ENCODE data around the gene HSD17B12.

HSD17B12 gene

DNA sequence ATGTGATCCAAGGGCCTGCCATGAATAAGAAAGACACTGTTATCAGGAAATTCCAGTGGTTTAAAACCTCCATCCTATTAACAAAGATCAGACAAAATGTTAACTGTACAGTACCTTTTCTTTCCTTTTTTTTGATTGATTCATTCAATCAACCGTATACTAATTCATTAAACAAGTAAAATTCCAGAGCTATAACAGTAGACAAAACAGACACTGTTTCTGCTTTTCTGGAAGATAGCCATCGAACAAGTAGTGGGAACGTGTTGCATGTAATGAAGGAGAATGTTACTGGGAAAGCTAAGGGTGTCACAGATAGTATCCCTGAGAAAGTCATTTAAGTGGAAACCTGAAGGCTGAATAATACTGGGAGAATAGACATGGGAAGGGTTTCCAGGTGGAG lies 126.4 kb downstream of the HSD17B12 start:
- no peak for DNase-seq (ENCODE audit: low spot score)

DNA sequence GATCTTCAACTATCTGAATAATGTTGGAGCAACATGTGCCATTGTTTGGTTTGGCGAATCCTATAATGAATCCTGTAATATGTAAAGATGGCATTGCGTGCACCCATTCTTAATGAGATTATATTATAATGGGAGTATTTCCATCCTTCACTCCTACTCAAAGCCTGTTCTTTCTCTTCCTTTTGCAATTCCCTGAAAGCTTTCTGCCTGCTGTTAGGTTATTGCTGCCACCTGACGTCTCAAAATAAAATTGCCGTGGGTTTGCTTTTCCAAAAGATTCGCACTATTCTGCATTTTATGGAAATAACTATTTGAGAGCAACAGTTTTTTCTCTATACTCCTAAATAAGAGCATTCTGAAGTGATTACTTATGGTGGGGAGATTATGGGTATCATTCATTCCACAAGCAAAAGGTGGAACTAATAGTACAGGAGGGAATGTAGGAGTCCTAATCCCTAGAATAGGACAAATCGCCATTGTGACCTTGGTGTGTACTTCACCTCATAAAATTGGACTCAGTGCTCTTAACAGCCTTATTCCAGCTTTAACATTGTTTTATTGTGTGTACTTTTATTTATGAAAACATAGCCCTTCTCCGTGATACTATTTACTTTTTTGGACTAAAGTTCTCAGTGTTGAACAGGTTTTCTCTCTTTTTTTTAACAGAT lies 130.5 kb downstream of the HSD17B12 start:
- DNase-seq (ENCODE audit: low spot score): no peak

DNA sequence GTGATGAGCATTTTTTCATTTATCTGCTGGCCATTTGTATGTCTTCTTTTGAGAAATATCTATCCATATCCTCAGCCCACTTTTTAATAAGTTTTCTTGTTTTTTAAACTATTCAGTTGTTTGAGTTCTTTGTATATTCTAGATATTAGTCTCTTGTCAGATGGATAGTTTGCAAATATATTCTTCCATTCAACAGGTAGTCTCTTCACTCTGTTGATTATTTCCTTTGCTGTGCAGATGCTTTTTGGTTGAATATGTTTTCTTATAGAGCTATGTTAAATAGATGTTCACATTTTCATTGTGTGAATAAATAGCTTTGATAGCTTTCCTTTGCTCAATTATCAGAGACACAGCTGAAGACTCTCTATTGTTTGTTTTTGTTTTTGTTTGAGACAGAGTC lies 131.9 kb downstream of the HSD17B12 start:
- DNase-seq (ENCODE audit: low spot score): no peak

DNA sequence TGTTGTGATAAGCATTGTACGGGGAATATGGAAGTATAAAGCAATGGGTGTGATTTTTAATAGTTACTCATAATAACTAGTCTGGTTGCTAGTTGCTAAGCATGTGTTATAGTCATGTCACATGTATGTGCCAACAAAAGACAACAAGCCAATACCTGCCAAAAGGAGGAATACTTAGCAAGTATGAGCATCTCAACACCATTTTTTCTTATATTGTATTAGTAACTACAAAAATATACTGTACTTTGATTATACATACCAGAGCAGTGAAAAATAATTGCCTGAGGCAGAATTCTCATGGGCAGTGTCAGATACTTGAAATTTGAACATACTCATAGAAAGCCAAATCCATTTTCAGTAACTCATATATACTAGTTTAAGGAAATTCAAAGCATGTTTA lies 137.7 kb downstream of the HSD17B12 start:
- DNase-seq (ENCODE audit: low spot score): no peak

DNA sequence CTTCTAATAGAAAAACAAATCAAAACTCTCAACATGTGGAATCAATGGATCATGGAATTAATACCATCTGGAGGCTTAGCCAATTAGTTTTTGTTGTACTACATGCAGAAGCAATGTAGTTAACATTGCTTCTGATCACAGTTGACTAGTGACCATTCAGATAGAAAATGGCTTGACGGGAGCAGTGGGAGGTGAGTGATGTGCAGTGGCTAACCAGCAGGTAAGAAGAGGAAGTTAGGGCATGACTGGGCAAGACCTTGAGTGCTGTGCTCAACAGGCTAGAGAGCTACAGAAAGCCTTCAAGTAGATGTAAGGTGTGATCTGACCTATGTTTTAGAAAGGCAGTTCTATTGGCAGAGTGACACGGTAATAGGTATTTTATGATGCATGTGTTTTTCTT lies 139.4 kb downstream of the HSD17B12 start:
- no peak for DNase-seq (ENCODE audit: low spot score)

DNA sequence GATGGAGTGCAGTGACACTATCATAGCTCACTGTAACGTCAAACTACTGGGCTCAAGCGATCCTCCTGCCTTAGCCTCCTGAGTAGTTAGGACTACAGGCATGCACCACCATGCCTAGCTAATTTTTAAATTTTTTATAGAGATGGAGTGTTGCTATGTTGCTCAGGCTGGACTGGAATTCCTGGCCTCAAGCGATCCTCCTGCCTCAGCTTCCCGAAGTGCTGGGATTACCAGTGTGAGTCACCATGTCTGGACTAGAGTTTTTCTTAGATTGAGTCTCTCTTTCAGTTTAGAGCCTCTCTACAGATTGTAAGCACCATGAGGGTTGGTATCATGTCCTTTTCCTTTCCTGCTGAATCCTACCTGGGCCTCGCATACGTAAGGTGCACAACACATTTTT lies 142.8 kb downstream of the HSD17B12 start:
- no peak for DNase-seq (ENCODE audit: low spot score)

DNA sequence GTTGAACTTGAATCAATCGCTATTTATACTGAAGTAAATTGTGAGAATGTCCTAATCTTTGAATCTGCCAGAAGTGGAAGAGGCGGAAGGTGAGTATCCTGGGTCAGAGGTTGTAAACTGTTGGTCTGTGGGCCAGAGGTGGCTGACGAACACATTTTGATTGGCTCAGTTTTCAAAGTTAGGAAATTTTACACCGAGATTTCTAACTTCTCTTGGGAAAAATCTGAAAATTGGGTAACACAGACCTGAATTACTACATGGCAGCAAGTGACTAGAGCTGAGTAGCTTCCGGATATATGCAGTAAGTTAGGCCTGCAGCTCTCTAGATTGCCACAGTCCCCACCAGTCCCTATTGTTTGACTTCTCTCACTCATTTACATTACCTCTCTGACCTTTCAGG lies 143.3 kb downstream of the HSD17B12 start:
- no peak for DNase-seq (ENCODE audit: low spot score)

DNA sequence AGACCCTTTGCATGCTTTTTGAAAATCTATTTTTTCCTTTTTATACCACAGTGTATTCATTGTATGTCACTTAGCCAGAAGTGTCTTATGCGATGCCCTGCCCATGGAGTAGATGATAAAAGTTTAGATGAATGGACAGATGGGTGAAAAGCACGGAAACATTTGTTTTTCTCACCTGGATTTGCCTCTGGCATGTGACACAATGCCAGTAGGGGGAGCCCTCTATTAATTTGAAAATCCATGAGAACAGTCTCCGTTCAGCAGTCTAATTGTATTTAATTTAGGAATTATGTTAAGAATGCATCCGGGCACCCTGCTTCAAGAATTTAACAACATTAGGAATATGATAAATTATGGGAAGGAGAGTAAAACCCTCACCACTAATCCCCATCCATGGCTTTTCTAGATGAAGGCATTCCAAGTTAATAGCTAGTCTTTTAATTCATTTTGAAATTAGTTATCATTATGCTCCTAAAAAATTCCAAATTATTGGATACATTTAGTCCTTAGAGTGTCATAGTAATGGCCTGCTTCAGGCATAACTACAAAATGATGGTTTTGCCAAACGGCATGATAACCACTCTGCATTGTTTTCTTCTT lies 144.8 kb downstream of the HSD17B12 start:
- DNase-seq (ENCODE audit: low spot score): peak; percentile 7

DNA sequence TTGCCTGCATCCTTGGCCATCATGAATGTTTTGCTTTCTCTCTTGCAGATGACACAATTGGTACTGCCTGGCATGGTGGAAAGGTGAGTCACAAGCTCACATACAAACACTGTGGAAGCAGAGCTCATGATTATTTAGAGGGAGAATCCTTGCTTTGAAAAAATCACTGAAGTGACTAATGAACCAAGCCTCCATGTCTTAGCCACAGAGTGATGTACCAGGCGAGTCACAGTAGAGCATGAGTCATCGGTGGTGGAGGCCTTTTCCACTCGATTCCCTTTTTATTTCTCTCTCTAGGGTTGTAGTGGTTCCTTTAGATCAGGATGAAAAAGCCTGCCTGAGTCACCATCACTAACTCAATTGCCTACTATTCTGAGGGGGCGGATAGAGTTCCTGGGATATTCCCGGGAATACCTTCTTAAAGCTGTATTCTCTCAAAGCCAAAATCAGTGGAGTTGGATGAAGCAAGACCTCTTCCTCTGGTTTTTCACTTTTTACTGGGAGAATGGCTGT lies 150.4 kb downstream of the HSD17B12 start:
- DNase-seq (ENCODE audit: low spot score): peak; percentile 96

DNA sequence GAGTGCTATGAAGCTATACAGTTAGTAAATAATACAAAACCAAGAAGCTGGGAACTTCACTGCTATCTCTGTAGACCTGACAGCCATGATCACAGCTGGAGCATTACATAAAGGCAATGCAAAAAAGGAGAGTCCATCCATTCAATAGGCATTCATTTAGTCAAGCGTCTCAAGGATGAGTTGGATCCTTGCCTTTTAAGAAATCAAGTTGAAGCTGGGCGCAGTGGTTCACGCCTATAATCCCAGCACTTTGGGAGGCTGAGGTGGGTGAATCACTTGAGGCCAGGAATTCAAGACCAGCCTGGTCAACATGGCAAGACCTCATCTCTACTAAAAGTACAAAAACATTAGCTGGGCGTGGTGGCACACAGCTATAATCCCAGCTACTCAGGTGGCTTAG lies 152.0 kb downstream of the HSD17B12 start:
- DNase-seq (ENCODE audit: low spot score): no peak

DNA sequence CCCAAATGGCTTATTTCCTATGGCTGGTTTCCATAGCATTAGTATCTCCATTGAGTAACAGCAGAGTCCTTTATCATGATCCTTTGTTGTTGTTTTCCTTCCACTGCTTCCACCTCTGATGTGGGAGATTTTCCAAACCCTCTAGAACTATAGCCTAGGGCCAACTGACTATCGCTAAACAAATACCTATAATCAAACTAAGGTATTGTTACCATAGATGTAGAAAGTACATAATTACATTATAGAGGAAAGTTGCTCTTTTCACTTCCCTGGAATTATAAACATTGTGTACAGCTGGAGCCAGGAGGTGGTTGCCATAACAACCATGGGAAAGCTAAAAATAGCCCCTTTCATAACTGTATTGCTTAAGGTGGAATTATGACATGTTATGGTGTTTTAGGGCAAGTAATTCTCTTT lies 153.1 kb downstream of the HSD17B12 start:
- no peak for DNase-seq (ENCODE audit: low spot score)

DNA sequence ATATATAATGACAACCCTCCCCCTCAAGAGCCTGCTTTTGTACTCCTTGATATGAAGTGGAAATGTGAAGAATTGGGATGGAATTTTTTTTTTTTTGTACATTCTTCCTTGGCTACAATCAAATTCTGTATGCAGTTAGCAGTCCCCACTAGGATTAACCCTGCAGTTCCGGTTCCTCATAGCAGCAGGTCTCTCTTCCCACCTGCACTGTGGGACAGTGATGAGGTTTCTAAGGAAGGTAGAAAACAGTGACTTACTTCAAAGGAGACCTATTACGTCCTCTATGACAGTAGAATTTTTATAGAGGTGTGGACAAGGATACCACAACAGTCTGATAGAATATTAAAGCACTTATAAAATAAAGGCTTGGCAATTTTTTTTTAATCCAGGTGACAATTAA lies 153.7 kb downstream of the HSD17B12 start:
- no peak for DNase-seq (ENCODE audit: low spot score)

DNA sequence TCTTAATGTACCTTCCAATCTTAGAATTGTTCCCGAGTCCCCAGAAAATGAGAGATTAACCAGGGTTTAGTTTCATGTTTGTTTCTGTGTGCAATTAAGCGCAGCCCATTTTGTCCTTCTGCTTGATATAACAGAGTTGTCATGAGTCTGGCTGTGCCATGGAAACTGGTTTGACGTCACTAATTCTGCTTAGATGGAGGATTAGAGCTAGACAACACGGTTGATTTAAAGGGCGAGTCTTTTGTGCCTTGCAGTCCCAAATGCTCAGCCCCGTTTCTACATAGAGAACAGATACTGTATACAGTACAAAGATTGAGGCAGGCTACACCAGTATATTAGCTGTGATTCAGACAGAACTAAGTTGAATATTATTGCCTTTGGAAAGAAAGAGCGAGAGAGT lies 154.6 kb downstream of the HSD17B12 start:
- no peak for DNase-seq (ENCODE audit: low spot score)

DNA sequence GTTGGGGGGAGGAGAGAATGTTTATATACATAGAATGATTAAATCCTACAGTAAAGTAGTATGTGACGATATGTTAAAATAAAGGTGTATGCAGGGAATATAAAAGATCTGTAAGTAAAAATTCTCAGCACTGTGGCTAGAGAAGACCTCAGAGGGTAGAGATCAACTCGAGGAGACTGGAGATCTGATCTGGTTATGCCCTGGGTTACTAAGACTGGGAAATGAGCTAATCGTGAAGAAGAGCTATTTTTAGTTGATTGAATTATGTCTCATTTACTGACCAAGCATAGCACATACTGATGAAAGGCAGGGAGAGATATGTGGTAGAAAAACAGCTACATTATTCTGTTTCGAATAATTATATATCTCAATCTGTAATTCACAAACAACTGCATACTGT lies 157.3 kb downstream of the HSD17B12 start:
- no peak for DNase-seq (ENCODE audit: low spot score)

DNA sequence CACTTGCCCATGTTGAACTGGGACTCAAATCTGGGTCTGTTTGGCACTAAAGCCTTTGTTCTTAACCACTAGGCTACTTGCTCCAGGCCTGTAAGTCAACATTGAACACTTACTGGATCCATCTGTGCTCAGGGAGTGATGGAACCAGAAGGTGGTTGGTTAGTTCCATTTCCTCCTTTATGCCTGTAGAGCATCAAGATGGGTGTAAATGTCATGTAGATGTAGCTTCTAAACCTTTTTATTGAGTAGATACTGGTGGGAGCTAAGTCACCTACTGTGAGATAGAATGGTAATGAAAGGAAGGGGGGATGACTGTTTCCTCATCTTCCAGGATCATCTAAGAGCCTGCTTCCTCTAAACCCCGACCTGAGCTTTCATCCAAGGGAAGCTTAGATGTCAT lies 161.5 kb downstream of the HSD17B12 start:
- DNase-seq (ENCODE audit: low spot score): no peak

DNA sequence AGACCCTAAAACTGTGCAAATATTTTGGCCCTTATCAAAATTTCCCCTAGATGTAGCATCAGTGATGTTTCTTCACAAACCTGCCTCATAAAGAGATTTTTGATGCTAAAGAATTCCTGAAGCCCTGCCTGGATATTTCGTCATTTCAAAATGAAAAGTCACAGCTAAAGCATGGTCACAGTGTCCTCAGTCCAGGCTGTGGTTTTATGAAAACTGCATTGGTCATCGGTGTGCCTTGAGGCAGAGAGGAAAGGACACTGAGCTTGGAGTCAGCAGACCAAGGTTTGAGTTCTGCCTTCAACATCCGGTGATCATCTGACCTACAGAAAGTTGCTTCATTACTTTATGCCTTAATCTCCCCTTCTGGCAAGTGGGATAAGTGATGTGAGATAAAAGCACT lies 165.3 kb downstream of the HSD17B12 start:
- DNase-seq (ENCODE audit: low spot score): peak; percentile 8

DNA sequence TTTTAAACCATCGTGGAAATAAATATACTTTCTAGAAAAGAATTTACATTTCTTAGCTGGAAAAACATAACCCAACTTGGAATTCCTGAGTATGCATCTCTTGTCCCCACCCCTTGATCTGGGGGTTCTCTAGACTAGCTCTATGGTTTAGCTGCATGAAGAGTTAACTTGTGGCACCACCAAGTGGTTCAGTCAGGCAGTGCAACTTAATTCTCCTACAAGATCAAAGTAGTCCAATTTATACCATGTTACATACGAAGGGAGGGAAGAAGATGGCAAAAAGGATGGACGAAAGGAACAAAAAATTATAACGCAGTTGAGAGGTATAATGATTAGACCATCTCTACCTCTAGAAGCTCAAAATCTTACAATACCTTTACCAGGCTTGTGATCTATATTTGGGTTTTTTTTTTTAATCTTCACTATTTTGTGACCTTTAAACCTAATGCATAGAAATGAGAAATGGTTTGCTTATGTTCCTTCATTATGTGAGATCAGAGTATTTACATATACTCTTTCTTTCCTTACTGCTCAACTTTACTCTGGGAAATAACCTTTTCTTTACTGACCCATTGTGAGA lies 171.6 kb downstream of the HSD17B12 start:
- peak; percentile 82 for DNase-seq (ENCODE audit: low spot score)

DNA sequence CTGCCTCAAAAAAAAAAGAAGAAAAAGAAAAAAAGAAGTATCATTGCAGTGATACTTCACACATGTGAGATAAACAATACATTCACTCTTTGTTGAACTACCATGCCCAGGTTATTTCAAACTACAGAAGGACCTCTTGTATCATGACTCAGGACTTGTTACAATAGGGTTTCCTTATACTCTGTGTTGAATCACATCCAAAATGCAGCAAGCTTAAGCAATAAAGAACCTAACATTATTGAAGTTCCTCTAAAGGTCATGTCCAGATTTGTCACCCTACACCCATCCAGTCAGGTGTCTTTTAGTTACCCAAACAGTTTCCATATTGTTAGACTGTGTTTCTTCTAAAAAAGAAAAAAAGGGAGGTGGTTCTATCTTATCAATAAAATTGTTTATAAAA lies 173.2 kb downstream of the HSD17B12 start:
- no peak for DNase-seq (ENCODE audit: low spot score)

DNA sequence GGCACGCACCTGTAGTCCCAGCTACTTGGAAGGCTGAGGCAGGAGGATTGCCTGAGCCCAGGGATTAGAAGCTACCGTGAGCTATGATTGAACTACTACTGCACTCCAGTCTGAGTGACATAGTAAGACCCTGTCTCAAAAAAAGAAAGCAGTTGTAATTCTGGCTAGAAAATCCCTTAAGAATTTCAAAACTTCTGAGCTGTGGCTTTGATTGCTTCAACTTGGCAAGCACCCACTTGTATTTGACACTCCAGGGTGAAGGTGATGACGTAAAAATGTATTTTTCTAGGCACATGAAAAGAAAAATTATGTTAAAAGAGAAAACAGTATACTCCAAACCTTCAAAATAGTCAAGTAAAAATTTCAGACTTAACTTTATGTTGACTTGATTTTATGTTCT lies 176.5 kb downstream of the HSD17B12 start:
- DNase-seq (ENCODE audit: low spot score): no peak

DNA sequence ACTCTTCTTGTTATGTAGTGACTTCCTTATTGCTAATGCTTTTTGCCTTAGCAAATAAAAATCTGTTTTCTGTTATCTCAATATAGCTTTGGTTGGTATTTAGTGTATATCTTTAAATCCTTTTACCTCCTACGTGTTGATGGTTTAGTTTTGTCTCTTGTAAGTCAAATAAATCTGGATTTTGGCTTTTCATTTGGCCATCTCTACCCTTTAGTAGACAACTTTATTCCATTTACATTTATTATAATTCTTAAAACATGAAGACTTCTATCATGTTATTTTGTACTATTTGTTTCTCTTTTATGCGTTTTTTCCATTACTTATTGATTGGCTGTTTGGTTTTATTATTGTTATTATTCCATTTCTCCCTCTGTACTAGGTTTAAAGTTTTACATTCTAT lies 180.6 kb downstream of the HSD17B12 start:
- no peak for DNase-seq (ENCODE audit: low spot score)

DNA sequence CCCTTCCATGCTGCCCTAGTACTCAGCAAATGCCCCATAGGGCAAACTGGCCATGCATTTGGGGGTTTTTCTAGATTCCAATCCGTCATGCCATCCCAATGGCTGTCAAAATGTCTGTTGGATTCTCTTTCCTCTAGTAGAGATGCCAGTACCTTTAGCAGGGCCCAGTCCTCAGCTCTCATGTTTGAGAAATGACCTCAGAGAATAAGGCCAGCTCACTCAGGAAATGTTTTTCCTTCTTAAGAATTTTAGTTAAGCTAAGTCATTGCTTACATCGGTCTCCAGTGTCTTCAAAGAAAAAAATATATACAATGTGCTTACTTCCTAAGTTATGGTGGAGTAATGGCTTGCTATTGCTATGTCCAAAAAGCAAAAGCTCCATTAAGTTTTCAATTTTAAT lies 186.0 kb downstream of the HSD17B12 start:
- no peak for DNase-seq (ENCODE audit: low spot score)

DNA sequence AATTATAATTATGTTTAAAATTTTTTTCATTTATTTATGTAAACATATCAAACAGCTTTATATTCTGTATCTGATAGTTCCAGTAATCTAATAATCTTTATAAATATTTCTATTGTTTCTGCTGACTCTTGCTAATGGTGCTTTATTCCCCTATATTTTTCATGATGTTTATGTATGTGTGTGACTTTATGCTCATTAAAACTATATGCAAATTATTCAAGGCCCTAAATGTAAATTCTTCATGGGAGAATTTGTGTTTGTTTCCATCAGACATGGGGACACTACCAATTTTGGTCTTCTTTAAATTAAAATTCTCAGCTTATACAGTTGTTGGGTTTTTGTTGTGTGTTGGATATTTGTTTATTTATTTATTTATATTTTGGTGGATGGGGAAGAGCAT lies 186.4 kb downstream of the HSD17B12 start:
- no peak for DNase-seq (ENCODE audit: low spot score)

DNA sequence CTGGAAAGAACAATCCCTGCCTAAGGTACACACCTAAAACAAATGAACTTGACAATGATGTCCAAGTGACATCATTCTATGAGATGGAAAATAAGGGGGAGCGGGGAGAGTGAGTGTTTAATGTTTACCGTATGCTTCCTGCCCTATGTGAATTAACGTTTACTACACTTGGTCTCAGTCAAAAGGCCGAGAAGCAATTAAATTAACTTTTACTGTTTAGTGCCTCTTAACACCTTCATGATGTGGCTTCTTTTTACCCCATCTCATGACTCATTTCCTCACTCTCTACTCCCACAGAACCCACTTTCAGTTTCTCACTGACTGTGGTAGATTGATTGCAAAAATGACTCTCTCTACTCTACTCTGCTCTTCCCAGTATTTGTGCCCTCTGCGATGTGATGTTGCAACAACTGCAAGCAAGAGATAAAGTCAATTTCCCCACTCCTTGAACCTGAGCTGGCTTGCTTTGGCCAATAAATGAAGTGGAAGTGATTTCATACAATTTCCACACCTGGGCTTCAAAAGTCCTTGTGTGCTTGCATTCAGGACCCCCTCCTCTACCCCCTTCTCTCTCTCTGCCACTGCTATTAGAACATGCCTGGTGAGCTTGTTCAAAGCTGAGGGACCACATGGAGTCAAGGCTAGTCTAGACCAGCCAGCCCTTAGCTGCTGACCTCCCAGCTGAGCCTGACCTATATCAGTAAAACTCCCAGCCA lies 188.5 kb downstream of the HSD17B12 start:
- peak; percentile 73 for DNase-seq (ENCODE audit: low spot score)
